K562 (cell line): ENCODE results near the gene PRDM4. TPM values are rescaled to one million over a fixed set of nuclear protein-coding genes. Genes with fewer than 3 reads are reported as not detected.

Experiments used
- ATAC-seq: fragments of 200-7000 bp; cut with Tn5 transposase; 3 replicates; pipeline ENCODE4 v1.9.1; 2020; ENCODE audit warnings: moderate library complexity
- BruUV-seq: library from RNA; stranded (reverse); fragments of 400-500 nt; replicated peaks from 2 replicates; lab custom pipeline; 2021; lab: Mats Ljungman, UMichigan
- CTCF ChIA-PET: fragments of 300-600 bp; formaldehyde crosslinking; extraction: SDS; loops from one replicate; lab custom pipeline; 2021; ENCODE audit warnings: low intra/inter-chr PET ratio; lab: Yijun Ruan, JAX
- POLR2A ChIA-PET: fragments of 300-600, 350-650 bp; sonication (Branson Sonifier 250); formaldehyde crosslinking; extraction: SDS; loops from one replicate; lab custom pipeline; 2021; ENCODE audit warnings: antibody characterized with exemption, inconsistent platforms; lab: Yijun Ruan, JAX
- DNase-seq, 4 experiments: peaks; one replicate each; pipeline versions ENCODE4 v3.0.0 to v3.0.0-alpha.2; 2011 to 2018; ENCODE audit warnings: low spot score in 3 of 4, mixed read lengths in 3 of 4; ENCODE audit errors: extremely low read depth in 1 of 4
- FAIRE-seq: peaks from 2 replicates; lab custom pipeline; 2011; peaks lifted over from hg19 to GRCh38; lab: Jason Lieb, UNC
- H2AFZ ChIP-seq: 2 replicates; pipeline ENCODE4 v1.6.0; 2011; ENCODE audit warnings: low read depth, low read length, control low read depth, inconsistent platforms
- H3K27ac ChIP-seq: fragments of 200-600 bp; 3 replicates; pipeline ENCODE4 v1.8.0; 2011; ENCODE audit warnings: low read depth, mild to moderate bottlenecking, control low read depth, inconsistent platforms, low read length, moderate library complexity, mixed read lengths; ENCODE audit errors: extremely low read depth
- H3K27me3 ChIP-seq, 2 experiments: fragments of 300-600 bp in 1 of 2; 2 replicates in 1 of 2; 3 replicates in 1 of 2; pipeline versions ENCODE4 v1.6.0 to v1.8.0; 2011; ENCODE audit warnings: inconsistent platforms in 2 of 2, low read length in 2 of 2, mild to moderate bottlenecking in 1 of 2, mixed read lengths in 1 of 2, moderate library complexity in 1 of 2; ENCODE audit not compliant: control insufficient read depth in 2 of 2, insufficient read depth in 2 of 2
- H3K36me3 ChIP-seq: fragments of 300-600 bp; 3 replicates; pipeline ENCODE4 v1.8.0; 2011; ENCODE audit warnings: mild to moderate bottlenecking, low read length, inconsistent platforms; ENCODE audit not compliant: control insufficient read depth, insufficient read depth
- H3K4me1 ChIP-seq, 2 experiments: fragments of 200-600 bp in 1 of 2; replicated peaks in 1 of 2; 2 replicates in 1 of 2; 3 replicates in 1 of 2; pipeline versions ENCODE4 v1.5.1 to v1.8.0; 2011; ENCODE audit warnings: inconsistent platforms in 2 of 2, low read length in 2 of 2, mild to moderate bottlenecking in 1 of 2, mixed read lengths in 1 of 2, moderate library complexity in 1 of 2; ENCODE audit not compliant: control insufficient read depth in 2 of 2, insufficient read depth in 2 of 2
- H3K4me2 ChIP-seq: 2 replicates; pipeline ENCODE4 v1.6.1; 2011; ENCODE audit warnings: low read length, control low read depth, inconsistent platforms, mixed read lengths; ENCODE audit not compliant: insufficient read depth
- H3K4me3 ChIP-seq: fragments of 200-600 bp; sonication (generic), shearing (Covaris generic); 2 replicates; pipeline ENCODE4 v1.5.1; 2016; ENCODE audit warnings: control low read depth, inconsistent platforms
- H3K79me2 ChIP-seq: fragments of 200-600 bp; 3 replicates; pipeline ENCODE4 v1.8.0; 2011; ENCODE audit warnings: low read length, inconsistent platforms; ENCODE audit not compliant: control insufficient read depth, insufficient read depth
- H3K9ac ChIP-seq, 2 experiments: 2 replicates each; pipeline versions ENCODE4 v1.6.0 to v1.6.1; 2011; ENCODE audit warnings: low read depth in 2 of 2, low read length in 2 of 2, control low read depth in 1 of 2, inconsistent platforms in 1 of 2, mild to moderate bottlenecking in 1 of 2, mixed read lengths in 1 of 2; ENCODE audit not compliant: insufficient read depth in 1 of 2
- H3K9me1 ChIP-seq: one replicate; pipeline ENCODE4 v1.6.0; 2011; ENCODE audit warnings: inconsistent platforms, mild to moderate bottlenecking, low read length, moderate library complexity; ENCODE audit not compliant: control insufficient read depth, insufficient read depth
- H3K9me3 ChIP-seq: replicated peaks from 2 replicates; pipeline ENCODE4 v1.5.1; 2011; ENCODE audit warnings: low read depth, low read length, inconsistent platforms; ENCODE audit not compliant: control insufficient read depth, insufficient read depth
- H4K20me1 ChIP-seq: replicated peaks from 2 replicates; pipeline ENCODE4 v1.6.1; 2011; ENCODE audit warnings: low read length, inconsistent platforms, mixed read lengths; ENCODE audit not compliant: control insufficient read depth, insufficient read depth
- AFF4 ChIP-seq: sonication (generic); formaldehyde crosslinking; IDR thresholded peaks from 2 replicates; pipeline ENCODE4 v1.8.0; 2023; ENCODE audit warnings: mild to moderate bottlenecking, missing genetic modification reagents
- DDX20 ChIP-seq: fragments of 450-650 bp; IDR thresholded peaks from 2 replicates; pipeline ENCODE4 v1.6.1; 2016; ENCODE audit warnings: missing genetic modification characterization, low read depth, mild to moderate bottlenecking, missing compliant biosample characterization, moderate library complexity
- FOS ChIP-seq: IDR thresholded peaks from 3 replicates; pipeline ENCODE4 v1.6.1; 2011; ENCODE audit not compliant: insufficient read length; ENCODE audit errors: extremely low read depth
- GATA2 ChIP-seq: sonication (generic); formaldehyde crosslinking; IDR thresholded peaks from 2 replicates; pipeline ENCODE4 v1.4.0; 2020; ENCODE audit warnings: mild to moderate bottlenecking, missing genetic modification reagents
- GATAD2B ChIP-seq: fragments of 450-650 bp; IDR thresholded peaks from 2 replicates; pipeline ENCODE4 v1.6.1; 2017; ENCODE audit warnings: mild to moderate bottlenecking, borderline replicate concordance
- KDM4B ChIP-seq, 2 experiments: fragments of 450-650 bp in 1 of 2; sonication (generic) in 1 of 2; IDR thresholded peaks; 2 replicates each; pipeline ENCODE4 v1.6.1; 2016 to 2017; ENCODE audit warnings: borderline replicate concordance in 2 of 2, antibody characterized with exemption in 1 of 2, low read depth in 1 of 2, mild to moderate bottlenecking in 1 of 2
- KDM5B ChIP-seq: fragments of 200-600 bp; sonication (generic); IDR thresholded peaks from 2 replicates; pipeline ENCODE4 v1.6.1; 2012; ENCODE audit warnings: low read depth, mild to moderate bottlenecking, moderate library complexity, low read length, control low read depth, inconsistent platforms; ENCODE audit not compliant: insufficient replicate concordance
- MBD2 ChIP-seq: sonication (generic); IDR thresholded peaks from 2 replicates; pipeline ENCODE4 v1.6.1; 2016; ENCODE audit warnings: low read depth, borderline replicate concordance
- MTA2 ChIP-seq: fragments of 450-650 bp; IDR thresholded peaks from 2 replicates; pipeline ENCODE4 v1.6.1; 2016; ENCODE audit warnings: low read depth
- PBX2 ChIP-seq, 2 experiments: IDR thresholded peaks in 1 of 2; conservative IDR thresholded peaks in 1 of 2; 2 replicates each; pipeline ENCODE4 v1.6.1; 2016; ENCODE audit warnings: low read depth in 2 of 2, mild to moderate bottlenecking in 1 of 2, missing compliant biosample characterization in 1 of 2, missing genetic modification characterization in 1 of 2, moderate library complexity in 1 of 2
- PTRF ChIP-seq: fragments of 450-650 bp; IDR thresholded peaks from 2 replicates; pipeline ENCODE4 v1.6.1; 2016; ENCODE audit warnings: mild to moderate bottlenecking, missing genetic modification characterization, missing compliant biosample characterization
- SMARCB1 ChIP-seq: IDR thresholded peaks from 2 replicates; pipeline ENCODE4 v1.6.1; 2011; ENCODE audit warnings: improper control_type of control experiment, low read depth; ENCODE audit not compliant: insufficient read length
- SP1 ChIP-seq: sonication (generic); formaldehyde crosslinking; IDR thresholded peaks from 2 replicates; pipeline ENCODE4 v1.8.1; 2022; ENCODE audit warnings: mild to moderate bottlenecking, missing genetic modification reagents
- TARDBP ChIP-seq: fragments of 450-650 bp; IDR thresholded peaks from 2 replicates; pipeline ENCODE4 v1.6.1; 2016
- TCFL5 ChIP-seq: fragments of 250-450 bp; sonication (Bioruptor Pico); conservative IDR thresholded peaks from 2 replicates; pipeline ENCODE4 v1.6.1; 2021; ENCODE audit warnings: mild to moderate bottlenecking, moderate library complexity, matching md5 sums
- TRIM24 ChIP-seq, 2 experiments: fragments of 450-650 bp; IDR thresholded peaks; 2 replicates each; pipeline ENCODE4 v1.6.1; 2016
- ZEB2 ChIP-seq: fragments of 450-650 bp; IDR thresholded peaks from 2 replicates; pipeline ENCODE4 v1.6.1; 2016
- ZNF23 ChIP-seq: fragments of 250-450 bp; sonication (Bioruptor Pico); IDR thresholded peaks from 2 replicates; pipeline ENCODE4 v1.4.0; 2020; ENCODE audit warnings: mild to moderate bottlenecking
- WGBS: fragments of 100-300 bp; shearing (Covaris generic); methylation state at CpG from one replicate; pipeline ENCODE4 v1.1.6; 2016; ENCODE audit warnings: low coverage, mixed read lengths; ENCODE audit not compliant: insufficient coverage; ENCODE audit errors: missing lambda C conversion rate; 5-methylcytosine and 5-hydroxymethylcytosine counted together
- in situ Hi-C: fragments of 300-500 bp; cut with MboI; formaldehyde crosslinking; loops from 4 replicates; pipeline ENCODE4 v1.15.0; 2018; ENCODE audit warnings: inconsistent platforms, mixed read lengths
- intact Hi-C: fragments of 100-400 bp; cut with micrococcal nuclease; formaldehyde crosslinking; loops from 2 replicates; pipeline ENCODE4 v1.14.2; 2022
- polyA plus RNA-seq, 8 experiments: library from polyadenylated mRNA; depleted of rRNA in 4 of 8; stranded (reverse) in 5 of 8; unstranded in 3 of 8; fragments of >200 nt; fragmentation: Nextera tagmentation in 2 of 8; fragmentation: Illumina TruSeq in 1 of 8; extraction: Ambion mirVana in 2 of 8; extraction: Trizol in 1 of 8; gene quantifications; 2 replicates each; pipeline versions ENCODE4 v1.2.1 to v1.2.3, GENCODE V29; 2011 to 2014; ENCODE audit warnings: inconsistent platforms in 1 of 8, missing spikeins in 1 of 8
- total RNA-seq, 7 experiments: library from RNA; depleted of rRNA in 6 of 7; stranded (reverse); fragments of >200 nt in 6 of 7; fragmentation: Illumina TruSeq in 2 of 7; extraction: Trizol in 2 of 7; gene quantifications; 2 replicates each; pipeline versions ENCODE4 v1.2.1 to v1.2.3, GENCODE V29; 2011 to 2021; ENCODE audit warnings: low replicate concordance in 1 of 7

Gene PRDM4
- total and polyA plus RNA-seq, 9 of the 15 experiments (the other 6 are each of a cell fraction or from before 2014, with no cell fraction given): 5.9 to 26.0 (median 20.0) TPM

- TF ChIP-seq AFF4 (no peak), TRIM24 (IDR thresholded peaks at IDR 0.05) (no peak), KDM4B (IDR thresholded peaks at IDR 0.05; ENCODE audit: borderline replicate concordance in 2 of 2, low read depth in 1 of 2) (no peak), PTRF (tag) (no peak), MBD2 (no peak), DDX20 (tag) (no peak), GATA2 (CRISPR knock-in tag) (no peak)
Measured at GRCh38 chr12:107735763-107736162, 25.2 kb downstream of the PRDM4 start (continued).

GRCh38 chr12:107734139-107734538 is 26.8 kb downstream of the PRDM4 start:
- no peak overlapping the region for H3K27ac ChIP-seq
- TSS peak; percentile 9 for BruUV-seq
- ChIA-PET POLR2A (no interaction called here), CTCF (no interaction called here)
- 76% methylated on average over 5 of the region's 5 CpGs for WGBS
- no peaks in the 10 kb centered on the region for H3K9me3 ChIP-seq
- H3K4me3 ChIP-seq: no peak overlapping the region
- no peaks in the 10 kb centered on the region; the same call in 1 of the 2 replicates for H4K20me1 ChIP-seq
- H3K27me3 ChIP-seq: no peaks in the 10 kb centered on the region
- peaks cover 3% of the 10 kb centered on the region for H3K9me1 ChIP-seq
- H2AFZ ChIP-seq: no peak overlapping the region
- no peak for ATAC-seq
- no peaks in the 10 kb centered on the region for H3K79me2 ChIP-seq
- in situ Hi-C loops: no loop called here
- H3K36me3 ChIP-seq: peaks cover 62% of the 10 kb centered on the region
- intact Hi-C loops: no loop called here
- H3K4me2 ChIP-seq: no peak overlapping the region
- H3K9ac ChIP-seq: no peak overlapping the region
- no peaks in the 10 kb centered on the region for H3K4me1 ChIP-seq
- no peak for FAIRE-seq
- DNase-seq: no peak
- TF ChIP-seq TARDBP: no peak
- TF ChIP-seq KDM5B: no peak
- TF ChIP-seq ZEB2: no peak
- no peak for TF ChIP-seq ZNF23 (CRISPR knock-in tag)
- no peak for TF ChIP-seq PBX2 (CRISPR knock-in tag; IDR thresholded peaks at IDR 0.05; ENCODE audit: low read depth)
- no peak for TF ChIP-seq PBX2 (tag; conservative IDR thresholded peaks at IDR 0.05; ENCODE audit: low read depth)
- TF ChIP-seq FOS: no peak
- no peak for TF ChIP-seq SP1 (CRISPR knock-in tag)
- TF ChIP-seq MTA2: no peak
- no peak for TF ChIP-seq TCFL5 (CRISPR knock-in tag)
- no peak for TF ChIP-seq GATAD2B
- no peak for TF ChIP-seq SMARCB1
